ENCODE data around the gene TNRC18. TPM values are rescaled to one million over a fixed set of nuclear protein-coding genes. Genes with fewer than 3 reads are reported as not detected.
"Not testable (repeated sequence)": the region's sequence is repeated elsewhere in the genome, so short reads cannot be mapped to it uniquely, and the experiment has no call there.

TNRC18 gene
- total RNA-seq, 1 donor from 2014 or later: 91.8 TPM

GRCh38 chr7:5266191-5267028, 157.2 kb downstream of the TNRC18 start:
- no peak overlapping the region for H3K4me3 Mint-ChIP-seq (ENCODE audit: unreplicated experiment)
- H3K27ac Mint-ChIP-seq (ENCODE audit: unreplicated experiment): no peak overlapping the region
- TF ChIP-seq CTCF (IDR thresholded peaks at IDR 0.05; ENCODE audit: unreplicated experiment): no peak
- peaks cover 4% of the 10 kb centered on the region for H3K4me1 Mint-ChIP-seq (ENCODE audit: unreplicated experiment)
- no peak for DNase-seq (ENCODE audit: low spot score)
- H3K36me3 Mint-ChIP-seq (ENCODE audit: low read depth, unreplicated experiment): no peaks in the 10 kb centered on the region
- no peaks in the 10 kb centered on the region for H3K9me3 Mint-ChIP-seq (ENCODE audit: unreplicated experiment)
- H3K27me3 Mint-ChIP-seq (ENCODE audit: unreplicated experiment): peaks cover 7% of the 10 kb centered on the region

GRCh38 chr7:5265320-5266190, 158.1 kb downstream of the TNRC18 start:
- H3K4me1 Mint-ChIP-seq (ENCODE audit: unreplicated experiment): peaks cover 4% of the 10 kb centered on the region
- no peaks in the 10 kb centered on the region for H3K9me3 Mint-ChIP-seq (ENCODE audit: unreplicated experiment)
- H3K27me3 Mint-ChIP-seq (ENCODE audit: unreplicated experiment): peaks cover 7% of the 10 kb centered on the region
- TF ChIP-seq CTCF (IDR thresholded peaks at IDR 0.05; ENCODE audit: unreplicated experiment): no peak
- peak overlapping the region; percentile 2 for H3K27ac Mint-ChIP-seq (ENCODE audit: unreplicated experiment)
- peak overlapping the region; percentile 5 for H3K4me3 Mint-ChIP-seq (ENCODE audit: unreplicated experiment)
- H3K36me3 Mint-ChIP-seq (ENCODE audit: low read depth, unreplicated experiment): no peaks in the 10 kb centered on the region
- DNase-seq (ENCODE audit: low spot score): no peak

GRCh38 chr7:5263066-5263465, 160.6 kb downstream of the TNRC18 start:
- H3K4me1 Mint-ChIP-seq (ENCODE audit: unreplicated experiment); H3K4me3 Mint-ChIP-seq (ENCODE audit: unreplicated experiment); H3K27me3 Mint-ChIP-seq (ENCODE audit: unreplicated experiment); H3K27ac Mint-ChIP-seq (ENCODE audit: unreplicated experiment); DNase-seq (ENCODE audit: low spot score); H3K36me3 Mint-ChIP-seq (ENCODE audit: low read depth, unreplicated experiment); H3K9me3 Mint-ChIP-seq (ENCODE audit: unreplicated experiment): not testable (repeated sequence)

GRCh38 chr7:5260530-5261068, 163.0 kb downstream of the TNRC18 start:
- not testable (repeated sequence) for H3K4me3 Mint-ChIP-seq (ENCODE audit: unreplicated experiment); H3K9me3 Mint-ChIP-seq (ENCODE audit: unreplicated experiment); H3K27ac Mint-ChIP-seq (ENCODE audit: unreplicated experiment); H3K4me1 Mint-ChIP-seq (ENCODE audit: unreplicated experiment); H3K27me3 Mint-ChIP-seq (ENCODE audit: unreplicated experiment); DNase-seq (ENCODE audit: low spot score); H3K36me3 Mint-ChIP-seq (ENCODE audit: low read depth, unreplicated experiment)

Other genes with a start within 250 kb of the TNRC18 start
- gene WIPI2, start 233.6 kb downstream of the TNRC18 start, total RNA-seq (ENCODE audit: unreplicated experiment): 90.7 TPM
- 6.4 TPM for gene SLC29A4, start 140.9 kb downstream of the TNRC18 start, total RNA-seq (ENCODE audit: unreplicated experiment)
- 14.5 TPM for gene FBXL18, start 90.0 kb upstream of the TNRC18 start, total RNA-seq (ENCODE audit: unreplicated experiment)
- 5,848 TPM for gene ACTB, start 106.8 kb upstream of the TNRC18 start, total RNA-seq (ENCODE audit: unreplicated experiment)
- 1,785 TPM for gene FSCN1, start 169.0 kb upstream of the TNRC18 start, total RNA-seq (ENCODE audit: unreplicated experiment)